NCI-H2107 (cell line): ENCODE results near the gene DDHD1.

Source experiments
- DNase-seq: peaks from one replicate; lab custom pipeline; 2025; lab: John Stamatoyannopoulos, UW

DDHD1 gene

GRCh38 chr14:52995998-52996397, 157.1 kb downstream of the DDHD1 start:
- no peak for DNase-seq

GRCh38 chr14:52992236-52992870, 160.8 kb downstream of the DDHD1 start:
- DNase-seq, result no peak

GRCh38 chr14:52988139-52988538, 165.0 kb downstream of the DDHD1 start:
- no peak for DNase-seq

GRCh38 chr14:52987514-52987913, 165.6 kb downstream of the DDHD1 start:
- DNase-seq, result no peak

- DNase-seq, result no peak
These were observed 166.1 kb downstream of the DDHD1 start for GRCh38 chr14:52987042-52987441.
